Ishikawa (cell line): ENCODE measurements around the gene TM4SF18.

Source experiments
- CEBPB ChIP-seq: IDR thresholded peaks from 2 replicates; pipeline ENCODE4 v1.6.1; 2012
- CREB1 ChIP-seq: IDR thresholded peaks from 2 replicates; pipeline ENCODE4 v1.6.1; 2012; ENCODE audit warnings: low read depth
- EGR1 ChIP-seq: IDR thresholded peaks from 2 replicates; pipeline ENCODE4 v1.6.1; 2012
- EP300 ChIP-seq: IDR thresholded peaks from 2 replicates; pipeline ENCODE4 v1.6.1; 2012; ENCODE audit warnings: borderline replicate concordance
- FOXM1 ChIP-seq: IDR thresholded peaks from 2 replicates; pipeline ENCODE4 v1.6.1; 2012; ENCODE audit warnings: low read depth, borderline replicate concordance
- NFIC ChIP-seq: IDR thresholded peaks from 2 replicates; pipeline ENCODE4 v1.6.1; 2012
- RAD21 ChIP-seq: IDR thresholded peaks from 2 replicates; pipeline ENCODE4 v1.6.1; 2012; ENCODE audit warnings: low read depth
- TAF1 ChIP-seq: IDR thresholded peaks from 2 replicates; pipeline ENCODE4 v1.6.1; 2012; ENCODE audit warnings: low read depth, mild to moderate bottlenecking
- TCF12 ChIP-seq: IDR thresholded peaks from 2 replicates; pipeline ENCODE4 v1.6.1; 2012; ENCODE audit warnings: low read depth
- TEAD4 ChIP-seq: IDR thresholded peaks from 2 replicates; pipeline ENCODE4 v1.6.1; 2012
- YY1 ChIP-seq: IDR thresholded peaks from 2 replicates; pipeline ENCODE4 v1.6.1; 2012; ENCODE audit warnings: low read depth
- ZBTB7A ChIP-seq: IDR thresholded peaks from 2 replicates; pipeline ENCODE4 v1.6.1; 2012; ENCODE audit warnings: low read depth
- TF ChIP-seq, protein P1 (sequence below): IDR thresholded peaks from 2 replicates; pipeline ENCODE4 v1.6.1; 2012; ENCODE audit warnings: low read depth, mild to moderate bottlenecking
- TF ChIP-seq, protein P2 (sequence below): IDR thresholded peaks from 2 replicates; pipeline ENCODE4 v1.6.1; 2012
- TF ChIP-seq, protein P3 (sequence below): IDR thresholded peaks from 2 replicates; pipeline ENCODE4 v1.6.1; 2012

Gene TM4SF18

DNA sequence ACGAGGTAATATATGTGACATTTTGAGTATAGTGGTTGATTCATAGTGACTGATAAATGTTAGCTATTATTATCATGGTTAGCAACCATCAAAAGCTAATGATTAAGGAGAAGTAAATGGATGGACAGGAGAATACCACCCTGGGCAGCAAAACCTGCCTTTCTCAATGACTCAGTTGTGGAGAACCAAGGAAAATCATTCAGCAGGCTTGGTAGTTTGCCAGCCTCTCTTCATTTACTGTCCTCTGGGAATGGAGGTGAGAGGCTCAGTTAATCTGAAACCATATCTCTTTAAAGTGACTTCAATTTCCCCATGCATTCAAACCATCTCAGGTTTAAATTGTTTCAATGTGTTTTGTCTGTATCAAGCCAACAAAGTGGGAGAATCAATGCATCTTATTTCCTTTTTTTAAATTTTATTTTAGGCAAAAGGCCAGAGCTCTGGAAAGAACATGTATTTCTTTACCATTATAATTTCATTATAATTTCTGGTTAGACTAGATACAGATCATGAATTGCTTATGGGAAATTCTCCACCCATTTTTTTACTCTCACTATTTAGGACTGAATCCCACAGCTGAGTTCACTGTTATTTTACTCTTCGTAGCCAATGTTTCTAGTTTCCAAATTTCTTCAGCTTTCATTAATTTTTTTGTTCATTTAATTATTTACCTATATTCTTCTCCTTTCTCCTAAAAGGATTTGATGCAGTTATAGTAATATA, 2.7 kb downstream of the TM4SF18 start:
- no peak for TF ChIP-seq CREB1
- no peak for TF ChIP-seq RAD21
- TF ChIP-seq TCF12: no peak

DNA sequence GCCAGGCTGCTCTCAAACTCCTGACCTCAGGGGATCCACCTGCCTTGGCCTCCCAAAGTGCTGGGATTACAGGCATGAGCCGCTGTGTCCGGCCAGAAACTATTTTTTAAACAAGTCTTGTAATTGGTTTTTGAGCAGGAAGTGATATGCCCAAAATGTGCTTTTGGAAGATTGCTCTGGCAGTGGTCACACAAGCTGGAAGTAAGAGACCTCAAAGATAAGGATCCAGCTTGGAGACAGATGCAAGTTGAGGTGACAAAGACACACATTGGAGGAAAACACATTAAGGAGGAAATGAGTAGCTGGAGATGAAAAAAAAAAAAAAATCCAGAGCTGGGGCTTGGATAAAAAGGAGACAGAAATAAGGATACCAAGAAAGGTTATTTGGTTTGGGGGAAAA, 6.3 kb downstream of the TM4SF18 start:
- TF ChIP-seq FOXM1 (no peak), EGR1 (no peak)

DNA sequence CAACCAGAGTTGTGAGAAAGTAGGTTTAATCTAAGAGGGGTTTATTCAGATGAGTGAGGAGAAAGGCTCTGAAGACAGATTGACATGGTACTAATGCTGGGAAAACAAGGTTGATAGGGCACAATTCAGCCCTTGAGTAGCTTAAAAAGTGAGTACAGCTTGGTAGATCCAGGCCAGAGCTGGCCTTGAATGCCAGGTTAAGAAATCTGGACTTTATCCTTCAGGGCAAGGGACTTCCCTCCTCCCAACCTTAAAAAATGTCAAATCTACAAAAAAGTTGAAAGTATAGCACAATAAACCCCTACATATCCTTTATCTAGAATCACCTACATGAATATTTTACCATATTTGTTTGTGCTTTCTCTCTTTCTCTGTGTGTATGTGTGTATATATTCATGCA, 7.9 kb downstream of the TM4SF18 start:
- TF ChIP-seq EP300 (no peak), NFIC (no peak), TAF1 (no peak), TEAD4 (no peak), CEBPB (no peak)

DNA sequence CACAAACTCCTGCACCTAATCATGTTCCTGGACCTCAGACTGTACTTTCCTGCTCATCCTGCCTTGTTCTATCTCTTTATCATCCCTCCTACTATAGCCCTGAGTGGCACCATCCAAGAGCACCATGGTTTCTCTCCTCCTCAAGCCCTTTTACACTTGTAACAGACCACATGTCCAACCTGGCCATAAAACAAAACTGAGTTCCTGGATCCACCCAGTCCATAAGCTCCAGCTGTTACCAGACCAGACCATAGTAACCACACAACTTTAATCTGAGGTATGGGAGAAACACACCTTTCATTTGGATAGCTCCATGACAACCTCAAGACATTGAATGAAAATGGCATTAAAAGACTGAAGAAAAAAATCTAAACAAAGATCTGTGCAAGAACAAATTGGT, 9.1 kb downstream of the TM4SF18 start:
- TF ChIP-seq FOXM1 (no peak), TAF1 (no peak), EP300 (no peak)

DNA sequence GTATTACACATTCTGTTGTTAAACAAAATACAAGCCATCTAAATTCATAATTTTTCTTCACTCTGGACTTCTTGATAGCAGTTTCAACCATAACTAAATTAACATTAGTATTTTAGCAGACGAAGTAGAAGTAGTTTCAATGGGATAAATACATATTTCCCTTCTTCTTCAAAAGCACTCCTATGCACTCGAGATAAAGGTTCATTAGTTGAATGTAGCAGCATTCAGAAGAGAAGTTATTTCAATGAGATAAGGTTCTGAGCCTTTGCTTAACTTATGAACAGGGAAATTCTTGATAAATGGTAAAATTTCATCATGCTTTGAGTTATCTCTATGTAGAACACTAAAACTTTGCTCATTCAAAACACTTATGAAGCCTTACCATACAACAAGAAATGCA, 11.8 kb downstream of the TM4SF18 start:
- TF ChIP-seq EP300: no peak
- no peak for TF ChIP-seq NFIC
- TF ChIP-seq, protein P1, sequence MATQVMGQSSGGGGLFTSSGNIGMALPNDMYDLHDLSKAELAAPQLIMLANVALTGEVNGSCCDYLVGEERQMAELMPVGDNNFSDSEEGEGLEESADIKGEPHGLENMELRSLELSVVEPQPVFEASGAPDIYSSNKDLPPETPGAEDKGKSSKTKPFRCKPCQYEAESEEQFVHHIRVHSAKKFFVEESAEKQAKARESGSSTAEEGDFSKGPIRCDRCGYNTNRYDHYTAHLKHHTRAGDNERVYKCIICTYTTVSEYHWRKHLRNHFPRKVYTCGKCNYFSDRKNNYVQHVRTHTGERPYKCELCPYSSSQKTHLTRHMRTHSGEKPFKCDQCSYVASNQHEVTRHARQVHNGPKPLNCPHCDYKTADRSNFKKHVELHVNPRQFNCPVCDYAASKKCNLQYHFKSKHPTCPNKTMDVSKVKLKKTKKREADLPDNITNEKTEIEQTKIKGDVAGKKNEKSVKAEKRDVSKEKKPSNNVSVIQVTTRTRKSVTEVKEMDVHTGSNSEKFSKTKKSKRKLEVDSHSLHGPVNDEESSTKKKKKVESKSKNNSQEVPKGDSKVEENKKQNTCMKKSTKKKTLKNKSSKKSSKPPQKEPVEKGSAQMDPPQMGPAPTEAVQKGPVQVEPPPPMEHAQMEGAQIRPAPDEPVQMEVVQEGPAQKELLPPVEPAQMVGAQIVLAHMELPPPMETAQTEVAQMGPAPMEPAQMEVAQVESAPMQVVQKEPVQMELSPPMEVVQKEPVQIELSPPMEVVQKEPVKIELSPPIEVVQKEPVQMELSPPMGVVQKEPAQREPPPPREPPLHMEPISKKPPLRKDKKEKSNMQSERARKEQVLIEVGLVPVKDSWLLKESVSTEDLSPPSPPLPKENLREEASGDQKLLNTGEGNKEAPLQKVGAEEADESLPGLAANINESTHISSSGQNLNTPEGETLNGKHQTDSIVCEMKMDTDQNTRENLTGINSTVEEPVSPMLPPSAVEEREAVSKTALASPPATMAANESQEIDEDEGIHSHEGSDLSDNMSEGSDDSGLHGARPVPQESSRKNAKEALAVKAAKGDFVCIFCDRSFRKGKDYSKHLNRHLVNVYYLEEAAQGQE: no peak
- TF ChIP-seq YY1: no peak
- TF ChIP-seq EGR1: no peak
- TF ChIP-seq, protein P2, sequence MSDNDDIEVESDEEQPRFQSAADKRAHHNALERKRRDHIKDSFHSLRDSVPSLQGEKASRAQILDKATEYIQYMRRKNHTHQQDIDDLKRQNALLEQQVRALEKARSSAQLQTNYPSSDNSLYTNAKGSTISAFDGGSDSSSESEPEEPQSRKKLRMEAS: no peak
- no peak for TF ChIP-seq CREB1
- TF ChIP-seq, protein P3, sequence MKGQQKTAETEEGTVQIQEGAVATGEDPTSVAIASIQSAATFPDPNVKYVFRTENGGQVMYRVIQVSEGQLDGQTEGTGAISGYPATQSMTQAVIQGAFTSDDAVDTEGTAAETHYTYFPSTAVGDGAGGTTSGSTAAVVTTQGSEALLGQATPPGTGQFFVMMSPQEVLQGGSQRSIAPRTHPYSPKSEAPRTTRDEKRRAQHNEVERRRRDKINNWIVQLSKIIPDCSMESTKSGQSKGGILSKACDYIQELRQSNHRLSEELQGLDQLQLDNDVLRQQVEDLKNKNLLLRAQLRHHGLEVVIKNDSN: no peak
- no peak for TF ChIP-seq CEBPB
- no peak for TF ChIP-seq RAD21
- TF ChIP-seq FOXM1: no peak
- TF ChIP-seq TCF12: no peak
- TF ChIP-seq ZBTB7A: no peak
- TF ChIP-seq TEAD4: no peak
- no peak for TF ChIP-seq TAF1

DNA sequence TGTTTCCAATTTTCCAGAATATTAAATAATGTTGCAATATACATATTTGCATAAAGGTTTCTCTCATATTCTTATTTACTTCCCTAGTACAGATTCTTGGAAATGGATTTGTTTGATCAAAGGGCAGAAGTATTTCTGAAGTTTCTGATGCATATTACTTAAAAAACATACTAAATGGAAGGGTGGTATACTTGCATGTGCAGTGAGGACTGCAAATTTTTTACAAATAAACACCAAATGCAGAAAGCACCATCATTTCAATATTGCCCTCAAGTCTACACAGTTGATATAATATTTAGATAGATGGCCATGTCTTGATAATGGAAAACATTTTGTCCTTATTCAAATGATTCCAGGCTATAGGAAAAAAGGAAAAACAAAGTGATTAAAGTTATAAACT, 12.3 kb downstream of the TM4SF18 start:
- no peak for TF ChIP-seq YY1
- TF ChIP-seq CREB1: no peak
- TF ChIP-seq, protein P2: no peak
- no peak for TF ChIP-seq EP300
- no peak for TF ChIP-seq EGR1
- TF ChIP-seq TCF12: no peak
- no peak for TF ChIP-seq NFIC
- TF ChIP-seq ZBTB7A: no peak
- TF ChIP-seq, protein P3: no peak
- TF ChIP-seq TEAD4: no peak
- TF ChIP-seq CEBPB: no peak
- TF ChIP-seq TAF1: no peak
- no peak for TF ChIP-seq RAD21
- TF ChIP-seq, protein P1: no peak

DNA sequence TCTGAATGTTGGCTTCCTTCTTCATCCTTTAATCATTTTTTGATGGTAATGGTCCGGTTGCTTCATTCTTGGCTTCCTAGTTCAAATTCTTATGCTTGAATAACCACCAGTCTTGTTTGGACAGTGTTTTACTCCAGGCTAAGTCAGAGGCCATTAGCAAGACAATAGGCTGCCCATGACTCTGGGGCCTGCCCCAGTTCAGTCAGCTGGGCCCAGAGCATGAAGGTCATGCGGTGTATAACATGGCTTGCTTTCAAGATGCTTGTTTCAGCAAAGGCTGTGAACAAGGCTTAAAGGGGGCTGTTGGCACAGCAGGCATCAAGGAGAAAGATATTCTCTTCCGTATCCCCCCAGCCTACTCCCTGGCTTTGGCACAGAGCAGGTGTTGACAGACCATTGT, 13.7 kb downstream of the TM4SF18 start:
- TF ChIP-seq EP300: peak; percentile 67; the same call in 1 of the 2 replicates
- TF ChIP-seq CREB1: no peak
- TF ChIP-seq, protein P1: no peak
- TF ChIP-seq RAD21: no peak
- TF ChIP-seq, protein P2: peak; percentile 76
- TF ChIP-seq, protein P3: peak; percentile 69
- no peak for TF ChIP-seq TAF1
- no peak for TF ChIP-seq ZBTB7A
- TF ChIP-seq TEAD4: peak; percentile 53; the same call in 1 of the 2 replicates
- TF ChIP-seq CEBPB: peak; percentile 83
- TF ChIP-seq YY1: peak; percentile 31
- no peak for TF ChIP-seq EGR1
- peak; percentile 88 for TF ChIP-seq TCF12
- peak; percentile 92 for TF ChIP-seq NFIC
- TF ChIP-seq FOXM1: peak; percentile 65; the same call in 1 of the 2 replicates
